Peyer's patch (tissue), 4 donors: ENCODE results near the gene TNRC6A.

ENCODE experiments used
- CTCF ChIP-seq, 6 experiments: fragments of 450-650 bp in 4 of 6; fragments of 200-600 bp in 2 of 6; sonication (generic) in 1 of 6; IDR thresholded peaks; one replicate each; pipeline ENCODE4 v1.5.1; 2017 to 2019; ENCODE audit warnings: antibody characterized with exemption in 6 of 6, mild to moderate bottlenecking in 3 of 6, moderate library complexity in 1 of 6
- POLR2A ChIP-seq, 2 donors: fragments of 450-650 bp; IDR thresholded peaks; one replicate each; pipeline ENCODE4 v1.5.1; 2017; ENCODE audit warnings: antibody characterized with exemption in 2 of 2, mild to moderate bottlenecking in 2 of 2, moderate library complexity in 2 of 2

- TF ChIP-seq CTCF (IDR thresholded peaks at IDR 0.05) (no peak), POLR2A (IDR thresholded peaks at IDR 0.05) (no peak)
Measured at GRCh38 chr16:24776501-24777220, 47.2 kb downstream of the TNRC6A start.
